ENCODE measurements around the gene FOXB2.

Gene FOXB2

DNA sequence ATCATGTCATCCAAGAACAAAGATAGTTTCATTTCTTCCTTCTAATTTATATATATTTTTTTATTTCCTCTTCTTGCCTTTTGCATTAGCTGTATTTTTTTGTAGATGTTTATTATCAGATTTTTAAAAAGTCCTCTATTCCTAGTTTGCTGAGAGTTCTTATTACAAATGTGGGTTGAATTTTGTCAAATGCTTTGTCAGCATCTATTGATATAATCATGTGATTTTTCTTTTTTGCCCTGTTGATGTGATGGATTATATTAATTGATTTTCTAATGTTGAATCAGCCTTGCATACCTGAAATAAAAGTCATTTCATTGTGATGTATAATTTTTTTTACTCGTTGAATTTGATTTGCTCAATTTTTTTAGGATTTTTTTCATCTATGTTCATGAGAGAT, 46.9 kb downstream of the FOXB2 start:
- no peak for DNase-seq (ENCODE audit: low read depth in 2 of 2)

Data from stimulated activated CD8-positive, alpha-beta memory T cell treated with anti-CD3 and anti-CD28 coated beads, Interleukin-2, amount 100 ng/mL, for 48 hours (primary cell).